ENCODE results near the gene GNB1L.

The GNB1L gene

DNA sequence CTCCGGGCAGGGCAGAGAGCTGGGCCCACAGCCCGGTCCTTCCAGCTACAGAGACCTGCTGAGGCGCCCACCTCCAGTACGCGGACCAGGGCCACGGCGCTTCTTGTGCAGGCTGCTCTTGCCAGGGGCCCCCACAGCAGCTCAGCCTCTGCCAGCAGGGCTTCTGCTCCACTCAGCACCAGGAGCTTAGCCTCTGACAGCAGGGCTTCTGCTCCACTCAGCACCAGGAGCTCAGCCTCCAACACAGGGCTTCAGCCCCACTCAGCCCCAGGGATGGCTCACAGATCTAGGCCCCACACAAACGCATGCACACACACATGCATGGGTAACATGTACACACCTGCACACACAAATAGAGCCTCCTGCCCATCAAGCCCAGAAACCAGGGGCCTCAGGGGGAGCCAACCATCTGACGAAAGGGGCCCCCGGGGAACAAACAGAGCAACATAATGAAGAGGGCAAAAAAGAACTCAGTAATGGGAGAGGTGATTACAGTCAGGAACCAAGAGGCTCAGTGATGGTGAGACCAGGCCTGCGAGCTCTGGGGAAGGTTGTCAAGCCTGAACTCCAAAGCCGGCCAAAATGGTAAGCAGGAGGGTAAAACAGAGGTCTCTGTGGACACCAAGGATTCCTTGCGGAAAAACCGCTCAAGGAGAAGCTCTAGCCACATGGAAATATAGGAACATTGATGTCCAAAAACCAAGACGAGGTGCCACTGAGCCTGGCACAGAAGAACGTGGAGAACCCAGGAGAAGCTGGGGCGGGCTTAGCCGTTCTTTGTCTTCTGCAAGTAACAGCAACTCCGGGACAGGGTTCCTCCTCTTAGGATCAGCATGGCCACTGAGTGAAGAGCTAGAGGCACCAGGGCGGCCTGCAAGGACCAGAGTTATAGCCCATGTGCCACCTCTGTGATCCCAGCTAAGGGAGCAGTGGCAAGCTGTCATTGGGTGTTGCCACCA, 46.5 kb downstream of the GNB1L start:
- no peak for DNase-seq (ENCODE audit: low read depth)

DNA sequence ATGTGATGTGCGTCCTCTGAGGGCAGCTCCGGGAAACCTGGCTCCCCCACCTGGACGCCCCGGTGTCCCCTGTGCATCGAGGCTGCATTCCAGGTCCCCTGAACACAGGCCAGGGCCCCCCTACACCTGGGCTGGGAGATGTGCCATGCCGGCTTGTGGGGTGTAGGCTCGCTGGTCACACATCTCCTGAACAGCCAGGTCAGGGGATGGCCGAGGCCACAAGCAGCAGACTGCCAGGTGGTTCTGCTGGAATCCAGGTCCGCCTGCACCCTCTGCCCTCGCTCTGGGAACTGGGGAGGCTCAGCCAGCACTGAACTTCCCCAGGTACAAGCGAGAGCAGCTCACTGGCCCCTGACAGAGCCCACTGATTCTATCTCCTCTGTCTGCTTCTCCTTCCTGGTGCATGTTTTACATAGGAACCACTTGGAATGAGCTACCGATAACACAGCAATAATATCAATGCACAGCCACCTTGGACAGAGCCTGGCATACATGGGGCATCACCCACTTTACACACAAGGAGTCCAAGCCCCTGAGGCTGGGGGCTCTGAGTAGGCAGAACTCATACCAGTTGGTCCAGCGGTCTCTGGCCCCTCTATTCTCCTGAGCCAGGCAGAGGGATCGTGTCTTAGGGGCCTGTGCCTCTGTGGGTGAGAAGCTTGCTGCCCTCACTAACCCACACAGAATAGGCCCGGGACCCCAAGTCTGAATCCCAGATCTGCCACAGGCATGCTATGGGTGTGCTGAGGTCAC, 47.3 kb downstream of the GNB1L start:
- no peak for DNase-seq (ENCODE audit: low read depth)

DNA sequence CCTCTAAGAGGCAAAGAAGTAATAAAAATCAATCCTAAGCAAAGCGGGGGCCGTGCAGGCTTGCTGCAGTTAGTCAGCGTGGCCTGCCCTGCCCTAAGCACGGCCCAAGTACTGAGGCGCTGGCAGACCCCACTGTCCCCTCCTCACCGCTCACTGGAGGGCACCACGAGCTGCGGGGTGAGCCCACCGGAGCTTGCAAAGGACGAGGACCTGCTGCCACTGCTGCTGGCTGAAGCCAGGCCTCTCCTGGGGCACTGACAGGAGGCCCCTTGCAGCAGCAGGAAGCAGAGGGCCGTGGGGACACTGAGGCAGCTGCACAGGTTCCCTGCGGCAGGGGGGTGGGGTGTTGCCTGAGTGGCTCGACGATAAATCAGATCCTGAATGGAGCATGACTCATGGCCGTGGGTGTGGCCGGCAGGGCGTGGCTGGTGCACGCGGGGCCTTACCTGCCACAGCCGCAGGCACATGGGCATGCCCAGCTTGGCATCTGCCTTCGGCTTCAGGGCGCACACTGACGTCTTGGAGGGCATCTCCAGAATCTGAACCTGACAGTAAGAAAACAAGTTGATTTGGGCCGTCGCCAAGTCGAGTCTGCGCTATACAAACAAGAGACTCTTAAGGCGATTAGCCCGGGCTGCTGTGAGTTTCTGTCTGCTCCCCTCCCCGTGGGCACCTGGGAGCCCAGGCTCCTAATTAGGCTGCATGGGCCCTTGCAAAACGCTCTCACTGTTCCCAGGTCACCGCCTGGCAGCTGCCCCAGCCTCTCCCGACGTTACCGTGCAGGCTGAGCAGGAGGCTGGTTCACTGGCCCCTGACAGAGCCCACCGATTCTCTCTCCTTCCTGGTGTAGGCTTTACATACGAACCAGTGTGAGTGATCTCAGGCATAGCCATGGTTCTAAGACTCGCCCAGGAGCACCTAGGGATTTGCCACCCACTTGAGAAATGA, 48.2 kb downstream of the GNB1L start:
- DNase-seq (ENCODE audit: low read depth): no peak

DNA sequence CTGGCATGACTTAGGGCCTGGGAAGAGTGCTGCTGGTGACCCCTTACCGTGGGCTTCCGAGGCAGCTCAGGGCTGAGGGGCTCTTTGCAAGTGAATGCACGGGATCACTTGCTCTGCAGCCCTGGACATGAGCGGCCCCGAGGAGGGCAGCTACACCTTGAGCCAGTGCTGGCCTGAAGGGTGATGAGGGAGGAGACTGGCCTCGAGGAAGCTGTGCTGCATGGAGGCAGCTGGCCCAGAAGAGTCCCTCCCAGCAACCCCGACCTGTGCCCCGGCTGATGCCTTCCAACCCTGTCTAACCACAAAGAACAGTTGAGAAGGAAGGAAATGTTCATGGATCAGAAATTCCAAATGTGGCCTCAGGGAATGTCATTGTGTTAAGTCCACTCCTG, 48.9 kb downstream of the GNB1L start:
- DNase-seq (ENCODE audit: low read depth): no peak

DNA sequence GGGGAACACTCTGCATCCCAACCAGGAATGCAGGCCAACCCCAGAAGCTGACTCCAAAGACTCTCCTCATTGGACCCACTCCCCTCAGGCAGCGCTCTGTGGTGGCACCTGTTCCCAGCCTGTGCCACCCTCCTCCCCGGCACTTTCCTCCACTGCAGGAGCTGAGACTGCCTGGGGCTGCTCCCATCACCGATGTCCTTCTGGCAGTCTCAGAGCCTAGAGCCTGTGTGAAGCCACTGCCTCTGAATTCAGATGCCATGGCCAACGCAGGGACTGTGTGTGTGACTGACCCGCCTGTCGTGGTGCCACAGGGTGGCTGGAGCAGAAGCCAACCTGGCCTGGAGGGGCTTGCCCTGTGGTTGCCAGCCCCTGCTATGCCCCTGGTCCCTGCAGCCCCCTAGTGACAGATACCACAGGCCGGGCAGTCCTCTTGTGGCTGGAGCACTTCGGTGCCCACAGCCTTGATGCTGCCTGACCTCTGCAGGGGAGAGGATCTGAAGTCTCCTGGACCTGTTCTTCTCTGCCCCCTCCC, 50.9 kb downstream of the GNB1L start:
- no peak for DNase-seq (ENCODE audit: low read depth)

DNA sequence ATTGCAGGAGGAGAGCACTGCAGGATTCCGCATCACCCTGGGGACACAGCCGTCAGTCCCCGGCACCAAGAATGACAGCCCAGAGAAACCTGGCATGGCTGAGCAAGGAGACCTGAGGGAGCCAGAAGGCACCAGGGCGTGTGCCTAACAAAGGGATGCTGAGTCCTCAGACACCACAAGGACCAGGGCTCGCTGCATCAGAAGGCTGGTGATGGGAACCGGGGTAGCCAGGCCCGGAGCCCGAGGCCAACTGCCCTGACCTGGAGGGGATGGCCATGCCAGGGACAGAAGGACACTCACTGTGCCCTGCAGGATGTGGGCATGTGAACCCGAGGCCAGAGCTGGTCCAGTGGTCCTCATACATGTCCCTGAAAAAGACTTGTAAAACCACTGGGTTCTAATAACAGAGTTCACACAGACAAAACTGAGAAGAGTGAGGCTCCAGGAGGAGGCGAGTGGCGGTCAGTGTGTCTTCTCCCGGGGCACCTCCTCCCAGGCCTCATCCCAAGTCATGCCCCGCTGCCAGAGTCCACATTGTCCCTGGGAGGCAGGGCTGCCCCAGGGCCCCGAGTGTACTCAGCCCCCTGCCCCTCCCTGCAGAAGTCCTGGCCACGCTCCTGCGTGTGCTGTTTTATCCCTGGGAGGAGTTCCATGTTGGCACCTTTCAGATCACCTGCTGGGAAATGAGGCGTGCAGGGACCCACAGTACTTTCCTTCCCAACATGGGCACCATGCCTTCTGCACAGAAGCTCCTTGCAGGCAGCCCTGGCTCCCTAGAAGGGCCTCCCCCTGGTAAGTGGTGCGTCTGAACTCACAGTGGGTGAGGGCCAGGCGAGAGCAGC, 51.6 kb downstream of the GNB1L start:
- no peak for DNase-seq (ENCODE audit: low read depth)

DNA sequence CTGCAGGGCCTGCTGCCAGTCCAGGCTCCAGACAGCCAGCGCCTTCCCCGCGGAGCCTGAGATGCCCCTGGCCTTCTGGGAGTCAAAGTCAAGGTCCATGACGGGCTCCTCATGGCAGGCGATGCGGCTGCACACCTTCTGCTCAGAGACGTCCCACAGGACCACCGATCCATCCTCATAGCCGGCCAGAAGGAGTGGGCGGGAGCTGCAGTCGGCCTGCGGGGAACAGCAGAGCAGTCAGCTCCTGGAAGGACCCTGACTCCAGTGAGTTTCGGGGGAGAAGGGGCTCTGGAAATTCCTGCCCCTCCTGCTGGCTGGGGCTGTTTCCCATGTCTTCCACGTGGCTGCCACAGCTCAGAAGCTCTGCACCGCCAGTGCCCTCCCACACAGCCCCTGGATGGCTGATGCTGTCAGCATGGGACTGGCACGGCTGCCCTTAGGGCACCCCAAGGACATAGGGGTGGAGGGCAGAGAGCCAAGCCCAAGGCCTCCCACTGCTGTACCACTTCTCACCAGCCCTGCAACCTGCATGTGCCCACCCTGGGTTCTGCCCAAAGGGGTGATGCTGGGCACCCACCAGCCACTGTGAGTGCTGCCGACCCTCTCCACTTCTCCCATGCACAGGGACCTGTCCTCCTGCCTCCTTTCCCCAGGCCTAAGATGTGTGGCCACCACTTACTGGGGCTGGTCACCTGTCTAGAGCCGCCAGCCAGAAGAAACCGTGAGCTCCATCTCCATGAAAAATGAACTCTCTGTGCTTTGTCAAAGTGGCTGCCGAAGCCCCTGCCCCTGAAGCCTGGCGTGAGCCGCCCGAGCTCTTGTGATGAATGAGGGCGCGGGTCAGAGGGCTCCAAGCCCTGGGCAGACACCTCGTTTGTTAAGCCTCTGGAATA, 52.4 kb downstream of the GNB1L start:
- no peak for DNase-seq (ENCODE audit: low read depth)

DNA sequence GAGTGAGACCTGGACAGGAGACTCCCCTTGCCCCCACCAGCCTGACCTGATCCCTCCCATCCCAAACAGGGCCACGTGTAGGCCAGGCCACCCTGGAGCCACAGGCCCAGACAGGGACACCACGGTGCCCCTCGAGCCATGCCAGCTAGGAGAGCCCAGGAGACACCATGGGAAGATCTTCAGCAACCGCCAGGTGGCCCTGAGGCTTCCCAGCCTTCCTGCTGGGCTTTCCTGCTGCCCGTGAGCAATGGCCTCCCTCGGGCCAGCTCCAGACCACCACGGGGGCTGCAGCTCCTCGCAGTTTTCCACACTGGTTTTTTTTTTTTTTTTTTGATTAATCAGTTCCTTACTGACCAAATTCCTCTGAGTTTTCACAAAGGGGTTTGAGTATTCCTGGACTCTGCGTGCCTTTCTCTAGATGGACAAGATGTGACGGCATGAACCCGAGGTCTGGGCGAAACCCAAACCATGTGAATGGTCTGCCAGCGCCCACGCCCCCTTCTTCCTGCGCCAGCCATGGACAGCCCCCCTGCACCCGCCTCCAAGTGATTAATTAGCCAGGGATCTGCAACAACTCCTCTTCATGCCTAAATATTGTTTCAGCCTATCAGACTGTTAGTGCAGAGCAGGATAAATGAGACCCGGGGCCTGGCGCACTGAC, 53.2 kb downstream of the GNB1L start:
- DNase-seq (ENCODE audit: low read depth): no peak

DNA sequence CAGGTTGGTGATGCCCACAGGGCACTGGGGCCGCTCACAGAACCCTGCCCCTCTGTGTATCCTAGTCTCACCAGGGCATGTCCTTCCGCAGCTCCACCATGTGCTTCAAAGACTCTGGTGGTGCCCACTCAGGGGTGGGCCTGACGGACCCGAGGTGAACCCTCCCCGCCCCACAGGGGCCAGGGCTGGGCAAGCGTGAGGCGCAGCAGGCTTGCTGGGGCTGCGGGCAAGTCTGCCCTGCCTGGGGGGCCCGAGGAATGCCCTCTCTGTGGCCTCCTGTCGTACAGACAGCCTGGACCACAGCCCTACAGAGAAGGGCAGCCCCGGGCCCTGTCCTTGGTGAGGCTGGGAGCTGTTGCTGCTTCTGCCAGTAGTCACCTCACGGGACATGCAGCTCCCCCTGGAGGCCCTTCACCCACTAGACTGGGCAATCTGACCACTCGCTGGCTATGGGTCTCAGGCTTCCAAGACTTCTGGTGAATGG, 53.9 kb downstream of the GNB1L start:
- no peak for DNase-seq (ENCODE audit: low read depth)

DNA sequence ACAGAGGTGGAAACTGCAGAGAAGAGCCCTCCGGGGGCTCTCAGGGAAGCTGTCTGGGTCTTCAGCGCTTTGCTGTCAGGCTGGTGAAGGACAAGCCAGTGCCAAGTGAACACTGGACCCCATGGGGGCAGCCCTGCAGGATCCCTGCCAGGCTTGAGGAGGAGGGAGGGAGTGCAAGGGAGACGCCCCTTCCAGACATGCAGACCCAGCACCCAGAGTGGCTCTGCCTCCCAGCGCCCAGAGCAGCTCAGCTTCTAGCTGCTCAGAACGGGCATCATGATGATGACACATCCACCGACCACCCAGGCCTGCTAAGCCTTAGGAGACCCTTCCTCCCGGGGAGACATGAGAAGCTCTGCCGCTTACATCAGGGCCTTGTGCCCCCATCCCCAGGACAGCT, 54.4 kb downstream of the GNB1L start:
- DNase-seq (ENCODE audit: low read depth): no peak

DNA sequence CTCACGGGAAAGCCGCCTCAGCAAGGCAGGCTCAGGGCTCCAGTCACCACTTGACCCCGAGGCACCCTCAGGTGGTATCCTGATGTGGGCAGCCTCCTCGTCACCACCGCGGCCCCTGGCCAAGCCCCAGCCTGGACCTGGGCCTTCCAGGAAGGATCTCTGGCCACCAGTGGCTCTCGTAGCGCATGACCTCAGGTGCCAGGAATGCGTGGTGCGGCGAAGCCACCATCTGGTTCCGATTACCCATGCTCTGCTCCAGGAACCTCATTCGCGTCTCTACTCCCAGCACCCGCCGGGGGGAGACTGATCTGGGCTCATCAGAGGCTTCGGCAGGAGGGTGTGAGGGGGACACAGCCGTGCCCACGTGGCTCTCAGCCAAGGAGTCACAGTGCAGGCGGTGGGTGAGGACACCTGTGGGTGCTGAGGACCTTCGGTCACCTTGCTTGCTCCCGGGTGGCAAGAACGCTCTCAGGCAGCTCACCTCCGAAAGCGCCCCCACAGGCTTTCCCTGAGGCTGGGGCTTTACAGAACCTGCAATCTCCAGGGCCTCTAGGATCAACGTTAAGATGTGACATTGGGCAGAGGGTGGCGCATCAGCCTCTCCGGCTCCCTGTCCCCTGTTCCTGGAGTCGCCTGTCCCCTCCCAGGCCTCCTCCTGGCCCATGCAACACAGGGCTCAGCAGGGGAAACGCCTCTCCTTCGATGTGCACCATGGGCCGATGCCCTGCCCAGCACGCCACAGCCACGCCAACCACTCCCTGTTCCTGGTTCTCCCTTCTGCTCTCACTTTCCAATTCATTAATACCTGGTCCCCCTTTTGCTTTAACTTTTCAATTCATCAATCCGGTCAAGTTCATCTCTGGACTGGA, 55.1 kb downstream of the GNB1L start:
- DNase-seq (ENCODE audit: low read depth): no peak

DNA sequence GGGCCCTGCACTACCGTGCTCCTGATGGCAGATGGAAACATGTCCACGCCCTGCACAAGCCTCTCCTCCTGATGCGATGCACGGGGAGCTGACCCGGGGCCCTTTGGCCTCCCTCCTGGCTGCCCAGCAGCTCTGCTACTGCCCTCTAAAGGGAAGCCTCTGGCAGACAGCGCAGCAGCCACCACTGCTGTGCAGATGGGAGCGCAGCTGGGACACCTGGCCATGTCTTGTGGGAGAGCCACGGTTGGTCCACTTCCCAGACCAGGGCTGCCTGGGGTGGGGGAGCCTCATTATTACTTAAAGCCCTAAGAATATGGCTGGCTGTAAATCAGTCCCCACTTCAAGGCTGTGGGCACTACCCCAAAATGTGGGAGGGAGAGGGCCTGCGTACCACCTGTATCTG, 55.8 kb downstream of the GNB1L start:
- no peak for DNase-seq (ENCODE audit: low read depth)

DNA sequence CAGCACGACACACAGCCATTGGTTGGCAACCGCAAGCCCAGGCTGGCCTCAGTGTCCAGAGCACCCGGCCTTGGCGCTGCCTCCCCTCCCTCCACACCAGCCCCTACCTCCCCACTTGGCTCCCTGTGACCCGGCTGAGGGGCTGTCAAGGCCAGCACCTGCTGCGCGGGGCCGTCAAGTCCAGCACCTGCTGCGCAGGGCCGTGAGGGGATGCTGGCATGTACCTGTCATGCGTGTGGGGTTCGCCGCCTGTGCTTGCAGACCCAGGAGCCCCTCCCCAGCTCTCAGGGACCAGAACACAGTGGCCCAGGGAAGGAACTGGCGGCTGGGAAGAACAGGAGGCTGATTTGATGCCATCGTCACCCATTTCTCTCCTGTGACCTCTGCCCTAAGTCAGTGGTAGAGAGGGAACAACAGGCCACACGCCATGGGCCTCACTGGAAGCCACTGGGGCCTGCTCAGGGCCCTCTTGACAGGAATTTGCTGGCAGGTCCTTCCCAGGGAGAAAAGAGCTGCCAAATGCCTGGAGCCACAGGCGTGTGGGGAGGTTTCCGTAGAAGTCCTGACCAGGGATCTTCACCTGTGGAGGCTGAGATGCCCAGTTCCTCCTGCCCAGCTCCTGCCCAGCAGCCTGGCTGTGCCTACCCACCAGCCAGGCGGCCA, 56.5 kb downstream of the GNB1L start:
- DNase-seq (ENCODE audit: low read depth): no peak

DNA sequence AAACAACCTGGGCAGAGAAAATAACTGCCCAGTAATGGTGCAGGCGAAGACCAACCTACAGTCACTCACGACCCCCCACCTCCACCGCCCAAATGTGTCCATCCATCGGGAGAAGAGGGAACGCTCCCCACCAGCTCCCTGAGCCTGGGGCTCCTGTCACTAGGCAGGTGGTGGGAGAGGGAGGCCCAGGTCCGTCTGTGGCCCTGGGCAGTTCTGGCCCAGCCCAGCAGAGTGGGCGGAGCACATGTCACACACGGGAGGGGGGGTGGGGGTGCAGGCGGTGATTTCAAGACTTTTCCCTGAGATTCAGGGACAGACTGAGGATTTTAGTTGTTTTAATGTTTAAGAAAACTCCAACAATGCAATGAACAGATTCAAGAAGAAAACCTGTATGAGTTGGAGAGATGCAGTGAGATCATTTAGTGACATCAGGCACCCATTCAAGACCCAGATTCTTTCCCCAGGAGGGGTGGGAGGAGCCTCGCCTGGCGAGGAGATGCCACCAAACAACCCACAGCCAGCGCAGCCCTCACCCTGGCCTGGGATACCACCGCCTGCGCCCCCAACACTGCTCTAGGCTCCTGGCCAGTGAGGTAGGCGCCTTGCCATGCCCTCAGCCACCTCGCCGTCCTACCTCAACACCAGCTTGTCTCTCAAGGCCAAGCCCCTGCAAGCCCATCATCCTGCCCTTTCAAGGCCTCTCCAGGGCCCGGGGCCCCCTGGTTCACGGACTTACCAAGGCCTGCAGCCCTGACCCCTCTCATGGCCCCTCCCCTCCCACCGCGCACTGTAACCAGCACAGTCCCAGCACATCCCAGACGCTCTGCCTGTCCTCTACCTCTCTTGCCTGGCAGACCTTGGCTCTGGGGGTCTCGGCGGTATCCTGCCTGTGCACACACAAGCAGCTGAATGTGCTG, 57.3 kb downstream of the GNB1L start:
- DNase-seq (ENCODE audit: low read depth): no peak

DNA sequence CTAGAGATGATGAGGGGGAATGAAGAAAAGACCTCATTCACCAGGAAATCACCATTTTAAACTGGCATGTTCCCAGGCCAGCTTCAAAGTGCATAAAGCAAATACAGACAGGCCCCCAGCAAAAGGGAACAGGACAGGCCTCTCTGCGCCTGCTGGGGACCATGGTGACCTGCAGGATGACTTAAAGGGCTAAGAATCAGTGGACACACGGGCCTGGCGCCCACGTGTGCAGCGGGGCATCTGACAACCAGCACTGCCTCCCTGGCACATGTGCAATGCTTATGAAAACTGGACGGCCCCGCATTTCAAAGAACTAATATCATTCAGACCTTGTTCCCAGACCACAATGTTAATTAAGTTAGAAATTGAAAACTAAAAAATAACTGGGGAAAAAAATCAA, 58.5 kb downstream of the GNB1L start:
- DNase-seq (ENCODE audit: low read depth): no peak

DNA sequence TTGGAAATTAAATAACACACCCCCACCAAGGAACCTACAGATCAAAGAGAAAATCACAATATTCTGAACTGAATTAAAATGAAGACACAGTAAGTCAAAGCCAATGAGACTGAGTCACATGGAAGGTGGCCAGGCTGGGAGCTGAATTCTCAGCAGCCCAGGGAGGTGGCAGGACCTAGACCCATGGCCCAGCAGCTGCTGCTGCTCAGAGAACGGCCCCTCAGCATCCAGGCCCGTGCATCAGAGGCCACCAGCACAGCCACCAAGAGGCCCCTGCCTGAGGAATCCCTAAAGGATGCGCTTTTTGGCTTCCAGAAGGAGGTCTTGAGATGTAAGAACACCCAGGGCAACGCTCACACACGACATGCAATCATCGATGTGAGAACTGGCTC, 59.1 kb downstream of the GNB1L start:
- DNase-seq (ENCODE audit: low read depth): no peak
